Measurements from ENCODE around the gene HRH3. TPM values are rescaled to one million over a fixed set of nuclear protein-coding genes. Genes with fewer than 3 reads are reported as not detected.

HRH3 gene
- total RNA-seq, 4 donors from 2014 or later: not detected

DNA sequence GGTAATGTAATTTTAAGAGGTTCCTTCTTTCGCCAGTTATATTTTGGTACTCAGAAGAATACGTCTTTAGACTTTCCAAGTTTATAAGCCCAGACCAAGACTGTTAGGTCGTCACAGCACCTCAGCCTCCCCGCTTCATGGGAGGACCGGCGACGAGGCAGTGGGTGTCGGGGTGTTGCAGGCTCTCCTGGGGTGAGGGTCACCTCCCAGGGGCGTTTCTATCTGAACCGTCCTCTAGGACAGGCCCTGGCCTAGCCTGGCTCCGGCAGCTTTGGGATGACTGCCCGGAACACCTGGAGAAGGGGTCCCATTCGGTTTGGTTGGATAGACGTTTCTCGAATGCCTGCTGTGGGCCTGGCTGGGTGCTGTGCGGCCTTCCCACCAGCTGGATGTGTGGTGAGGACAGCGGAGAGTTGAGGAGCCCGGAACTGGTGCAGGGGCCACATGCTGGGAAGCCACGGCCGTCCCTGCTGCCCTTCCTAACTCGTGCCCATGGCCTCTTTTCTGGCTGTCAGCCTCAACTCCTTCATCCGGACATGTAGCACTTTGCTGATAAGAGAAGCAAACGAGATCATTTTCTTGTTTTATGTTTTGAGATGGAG, 19.3 kb upstream of the HRH3 start:
- TF ChIP-seq, protein P1, sequence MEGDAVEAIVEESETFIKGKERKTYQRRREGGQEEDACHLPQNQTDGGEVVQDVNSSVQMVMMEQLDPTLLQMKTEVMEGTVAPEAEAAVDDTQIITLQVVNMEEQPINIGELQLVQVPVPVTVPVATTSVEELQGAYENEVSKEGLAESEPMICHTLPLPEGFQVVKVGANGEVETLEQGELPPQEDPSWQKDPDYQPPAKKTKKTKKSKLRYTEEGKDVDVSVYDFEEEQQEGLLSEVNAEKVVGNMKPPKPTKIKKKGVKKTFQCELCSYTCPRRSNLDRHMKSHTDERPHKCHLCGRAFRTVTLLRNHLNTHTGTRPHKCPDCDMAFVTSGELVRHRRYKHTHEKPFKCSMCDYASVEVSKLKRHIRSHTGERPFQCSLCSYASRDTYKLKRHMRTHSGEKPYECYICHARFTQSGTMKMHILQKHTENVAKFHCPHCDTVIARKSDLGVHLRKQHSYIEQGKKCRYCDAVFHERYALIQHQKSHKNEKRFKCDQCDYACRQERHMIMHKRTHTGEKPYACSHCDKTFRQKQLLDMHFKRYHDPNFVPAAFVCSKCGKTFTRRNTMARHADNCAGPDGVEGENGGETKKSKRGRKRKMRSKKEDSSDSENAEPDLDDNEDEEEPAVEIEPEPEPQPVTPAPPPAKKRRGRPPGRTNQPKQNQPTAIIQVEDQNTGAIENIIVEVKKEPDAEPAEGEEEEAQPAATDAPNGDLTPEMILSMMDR (IDR thresholded peaks at IDR 0.05): no peak
- DNase-seq (ENCODE audit: low spot score) (no peak), ATAC-seq (ENCODE audit: low FRiP score) (no peak)

DNA sequence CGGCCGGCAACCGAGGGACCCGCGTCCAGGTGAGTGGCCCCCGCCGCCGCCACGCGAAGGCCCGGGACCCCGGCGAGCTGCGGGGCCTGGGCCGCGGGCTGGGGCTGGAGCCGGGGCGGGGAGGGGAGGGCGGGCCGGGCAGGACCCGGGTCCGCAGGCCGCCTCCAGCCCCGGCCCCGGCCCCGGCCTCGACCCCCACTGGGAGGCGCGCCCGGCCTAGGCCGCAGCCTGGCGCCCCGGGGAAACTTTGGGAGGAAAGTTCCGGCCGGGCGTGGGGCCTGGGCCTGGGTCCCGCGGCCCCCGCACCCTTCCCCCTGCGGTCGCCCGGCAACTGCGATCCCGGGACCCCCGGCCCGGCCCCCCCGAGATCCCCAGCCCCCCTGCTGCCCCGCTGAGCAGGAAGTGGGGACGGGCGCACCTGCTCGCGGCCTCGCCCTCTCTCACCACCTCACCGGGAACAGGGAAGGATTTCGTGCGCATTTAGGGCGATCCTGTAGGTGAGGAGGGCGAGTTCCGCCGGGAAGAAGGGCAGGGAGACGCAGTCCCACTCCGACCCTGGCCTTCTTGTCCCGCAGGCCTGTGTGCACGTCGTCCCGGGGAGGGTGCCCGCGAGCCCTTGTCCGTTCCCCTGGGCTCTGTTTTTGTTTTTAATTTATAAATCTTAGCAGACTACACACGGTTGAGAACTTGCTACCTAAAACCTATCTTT, 18.6 kb upstream of the HRH3 start:
- ATAC-seq (ENCODE audit: low FRiP score): no peak
- TF ChIP-seq, protein P1 (IDR thresholded peaks at IDR 0.05): no peak
- DNase-seq (ENCODE audit: low spot score): no peak

DNA sequence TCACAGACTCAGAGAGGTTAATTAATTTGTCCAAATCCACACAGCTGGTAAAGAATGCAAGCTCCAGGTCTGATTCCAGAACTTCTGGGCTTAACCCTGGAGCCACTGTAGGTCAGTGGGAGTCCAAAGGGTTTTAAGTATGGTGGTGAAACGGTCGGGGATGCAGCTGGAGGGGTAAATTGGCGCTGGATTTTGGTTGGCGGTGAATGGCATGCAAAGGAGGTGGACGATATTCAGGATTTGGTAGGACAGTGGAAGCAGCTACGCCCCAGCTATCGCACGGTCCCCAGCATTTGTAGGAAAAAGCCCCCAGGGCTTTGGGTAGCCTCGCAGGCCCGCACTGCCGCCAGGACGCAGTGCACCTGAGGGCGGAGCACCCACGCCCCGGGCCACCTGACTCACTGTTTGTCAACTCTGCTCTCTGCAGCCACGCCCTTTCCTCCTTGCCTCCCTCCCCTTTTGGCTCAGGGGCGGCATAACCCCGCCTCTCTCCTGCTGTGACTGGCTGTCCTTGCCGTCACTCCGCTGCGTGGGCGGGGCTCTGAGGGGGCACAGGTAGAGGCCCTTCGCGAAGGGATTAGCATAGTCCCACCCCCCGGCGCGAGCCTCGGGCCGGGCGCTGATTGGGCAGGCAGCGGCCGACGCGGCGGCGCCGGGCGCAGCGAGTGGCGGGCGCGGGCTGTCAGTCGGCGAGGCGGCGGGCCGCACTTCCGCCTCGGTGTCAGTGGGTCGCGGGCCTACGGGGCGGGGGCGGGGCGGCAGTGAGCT, 17.9 kb upstream of the HRH3 start, which contains the start of gene OSBPL2:
Gene OSBPL2, plus strand, starts transcription at position 721 of the 768 bp plus-strand sequence. CDS start 17,664 bp downstream, outside the sequence.
- TF ChIP-seq, protein P1 (IDR thresholded peaks at IDR 0.05): no peak
- ATAC-seq (ENCODE audit: low FRiP score) (peak; percentile 99), DNase-seq (ENCODE audit: low spot score) (peak; percentile 99)

DNA sequence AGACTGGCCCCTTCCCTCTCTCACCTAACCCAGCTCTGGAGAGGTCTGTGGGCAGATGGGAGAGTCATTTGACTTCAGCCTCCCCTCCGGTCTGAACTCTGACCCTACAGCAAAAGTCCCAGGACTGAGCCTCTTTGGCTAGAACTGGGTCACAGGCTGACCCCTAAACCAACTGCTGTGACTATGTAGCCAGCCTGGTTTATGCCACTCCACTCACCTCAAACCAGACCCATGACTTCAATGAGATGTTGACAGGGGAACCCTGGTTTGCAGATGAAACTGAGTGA, 17.4 kb upstream of the HRH3 start:
- no peak for ATAC-seq (ENCODE audit: low FRiP score)

DNA sequence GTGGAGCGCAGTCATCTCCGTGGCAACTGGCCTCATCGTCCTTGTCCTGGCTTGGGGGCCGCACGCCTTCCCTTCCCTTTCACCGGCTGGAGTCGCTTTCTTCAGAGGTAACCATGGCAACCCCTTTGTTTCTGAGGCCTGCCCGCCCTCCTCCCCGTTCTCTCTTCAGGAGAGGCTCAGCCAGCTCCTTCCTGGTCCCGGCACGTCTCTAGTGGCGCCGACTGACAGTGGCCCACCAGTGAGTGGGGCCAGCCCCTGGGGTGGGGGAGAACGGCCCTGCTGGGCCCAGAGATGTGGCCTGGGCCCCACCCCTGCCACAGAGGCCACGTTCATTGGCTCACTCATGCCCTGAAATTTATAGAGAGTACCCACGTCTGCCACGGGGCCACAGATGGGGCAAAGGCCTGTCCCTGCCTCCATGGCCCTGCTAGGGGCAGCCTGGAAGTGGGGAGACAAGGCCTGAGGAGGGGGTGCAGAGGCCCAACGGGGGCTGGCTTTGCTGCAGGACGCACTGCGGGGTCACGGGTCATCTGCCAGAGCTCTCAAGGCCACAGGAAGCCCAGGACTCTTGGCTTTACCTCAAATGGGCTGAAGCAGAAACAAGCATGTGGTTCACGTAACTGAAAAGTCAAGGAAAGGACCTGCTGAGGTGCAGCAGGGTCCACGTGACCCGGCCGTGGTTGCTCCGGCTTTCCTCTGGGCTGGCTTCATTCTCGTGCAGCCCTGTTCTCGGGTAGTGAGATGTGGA, 16.9 kb upstream of the HRH3 start:
- ATAC-seq (ENCODE audit: low FRiP score): no peak
- no peak for DNase-seq (ENCODE audit: low spot score)

More for the DNA sequence above, 17.4 kb upstream of the HRH3 start:
- DNase-seq (ENCODE audit: low spot score): no peak
- TF ChIP-seq, protein P1 (IDR thresholded peaks at IDR 0.05): no peak

DNA sequence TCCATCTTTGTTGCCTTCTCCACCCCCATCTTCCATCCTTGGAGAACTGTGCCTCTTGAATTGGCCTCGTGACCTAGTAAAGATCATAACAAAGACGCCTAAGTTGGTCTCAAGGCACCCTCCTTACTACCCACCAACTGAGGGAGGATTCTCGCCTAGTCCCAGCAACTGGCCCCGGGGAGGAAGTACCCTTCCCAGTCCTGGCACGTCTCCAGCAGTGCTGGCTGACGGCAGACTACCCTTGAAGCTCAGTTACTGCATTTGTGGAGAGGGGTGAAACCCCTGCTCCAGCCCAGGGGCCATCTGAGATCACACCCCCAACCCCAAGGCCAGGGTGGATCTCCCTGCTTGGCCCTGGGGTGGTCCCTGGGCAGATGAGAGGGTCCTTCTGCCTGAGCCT, 16.1 kb upstream of the HRH3 start:
- TF ChIP-seq, protein P1 (IDR thresholded peaks at IDR 0.05): no peak
- DNase-seq (ENCODE audit: low spot score) (no peak), ATAC-seq (ENCODE audit: low FRiP score) (no peak)

More for the DNA sequence above, 16.9 kb upstream of the HRH3 start:
- TF ChIP-seq, protein P1 (IDR thresholded peaks at IDR 0.05): no peak

All from omental fat pad (tissue), 4 donors.